ENCODE measurements around the gene SUN2. TPM values are rescaled to one million over a fixed set of nuclear protein-coding genes. Genes with fewer than 3 reads are reported as not detected.

SUN2 gene
- total RNA-seq, 1 experiment from 2014 or later, result 45.1 TPM

DNA sequence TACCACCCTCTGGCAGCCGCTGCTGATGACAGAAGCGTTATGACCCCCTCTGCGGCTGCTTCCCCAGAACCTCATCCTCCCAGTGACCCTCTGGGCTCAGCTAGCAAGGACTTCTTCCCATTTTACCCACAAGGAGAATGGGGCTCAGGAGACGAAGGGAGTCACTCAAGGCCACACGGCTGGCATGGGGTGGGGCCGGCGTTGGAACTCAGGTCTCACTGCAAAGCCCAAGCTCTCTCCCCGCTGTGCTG, 16.8 kb upstream of the SUN2 start:
- no peak overlapping the region for H3K4me3 ChIP-seq (ENCODE audit: low read depth in 2 of 2, low read length in 2 of 2)
- BruUV-seq (replicated peaks), result no TSS peak
- H3K27me3 ChIP-seq (ENCODE audit: control insufficient read depth, insufficient read depth, low read length), result no peaks in the 10 kb centered on the region
- no peaks in the 10 kb centered on the region for H3K4me1 ChIP-seq (ENCODE audit: control insufficient read depth, insufficient read depth, low read length)
- POLR2A ChIA-PET, result no interaction called here
- CTCF ChIA-PET, result no interaction called here
- in situ Hi-C loops (cut with HindIII; ENCODE audit: low pct_unique_long_range_greater_than_20kb, low sequenced_read_pairs) (no loop called here), intact Hi-C loops (cut with micrococcal nuclease; ENCODE audit: unreplicated experiment) (no loop called here)
- TF ChIP-seq TCF7L2 (IDR thresholded peaks at IDR 0.05; ENCODE audit: low read depth, low read length) (no peak), POLR2AphosphoS5 (IDR thresholded peaks at IDR 0.05; ENCODE audit: low read depth, low read length) (no peak), SIN3A (IDR thresholded peaks at IDR 0.05; ENCODE audit: borderline replicate concordance, insufficient read depth, low read depth, low read length) (no peak)
- TF ChIP-seq, protein P1, sequence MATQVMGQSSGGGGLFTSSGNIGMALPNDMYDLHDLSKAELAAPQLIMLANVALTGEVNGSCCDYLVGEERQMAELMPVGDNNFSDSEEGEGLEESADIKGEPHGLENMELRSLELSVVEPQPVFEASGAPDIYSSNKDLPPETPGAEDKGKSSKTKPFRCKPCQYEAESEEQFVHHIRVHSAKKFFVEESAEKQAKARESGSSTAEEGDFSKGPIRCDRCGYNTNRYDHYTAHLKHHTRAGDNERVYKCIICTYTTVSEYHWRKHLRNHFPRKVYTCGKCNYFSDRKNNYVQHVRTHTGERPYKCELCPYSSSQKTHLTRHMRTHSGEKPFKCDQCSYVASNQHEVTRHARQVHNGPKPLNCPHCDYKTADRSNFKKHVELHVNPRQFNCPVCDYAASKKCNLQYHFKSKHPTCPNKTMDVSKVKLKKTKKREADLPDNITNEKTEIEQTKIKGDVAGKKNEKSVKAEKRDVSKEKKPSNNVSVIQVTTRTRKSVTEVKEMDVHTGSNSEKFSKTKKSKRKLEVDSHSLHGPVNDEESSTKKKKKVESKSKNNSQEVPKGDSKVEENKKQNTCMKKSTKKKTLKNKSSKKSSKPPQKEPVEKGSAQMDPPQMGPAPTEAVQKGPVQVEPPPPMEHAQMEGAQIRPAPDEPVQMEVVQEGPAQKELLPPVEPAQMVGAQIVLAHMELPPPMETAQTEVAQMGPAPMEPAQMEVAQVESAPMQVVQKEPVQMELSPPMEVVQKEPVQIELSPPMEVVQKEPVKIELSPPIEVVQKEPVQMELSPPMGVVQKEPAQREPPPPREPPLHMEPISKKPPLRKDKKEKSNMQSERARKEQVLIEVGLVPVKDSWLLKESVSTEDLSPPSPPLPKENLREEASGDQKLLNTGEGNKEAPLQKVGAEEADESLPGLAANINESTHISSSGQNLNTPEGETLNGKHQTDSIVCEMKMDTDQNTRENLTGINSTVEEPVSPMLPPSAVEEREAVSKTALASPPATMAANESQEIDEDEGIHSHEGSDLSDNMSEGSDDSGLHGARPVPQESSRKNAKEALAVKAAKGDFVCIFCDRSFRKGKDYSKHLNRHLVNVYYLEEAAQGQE (IDR thresholded peaks at IDR 0.05; ENCODE audit: insufficient read depth in 1 of 2, low read depth in 2 of 2, low read length in 1 of 2), result no peak
- TF ChIP-seq, protein P2, sequence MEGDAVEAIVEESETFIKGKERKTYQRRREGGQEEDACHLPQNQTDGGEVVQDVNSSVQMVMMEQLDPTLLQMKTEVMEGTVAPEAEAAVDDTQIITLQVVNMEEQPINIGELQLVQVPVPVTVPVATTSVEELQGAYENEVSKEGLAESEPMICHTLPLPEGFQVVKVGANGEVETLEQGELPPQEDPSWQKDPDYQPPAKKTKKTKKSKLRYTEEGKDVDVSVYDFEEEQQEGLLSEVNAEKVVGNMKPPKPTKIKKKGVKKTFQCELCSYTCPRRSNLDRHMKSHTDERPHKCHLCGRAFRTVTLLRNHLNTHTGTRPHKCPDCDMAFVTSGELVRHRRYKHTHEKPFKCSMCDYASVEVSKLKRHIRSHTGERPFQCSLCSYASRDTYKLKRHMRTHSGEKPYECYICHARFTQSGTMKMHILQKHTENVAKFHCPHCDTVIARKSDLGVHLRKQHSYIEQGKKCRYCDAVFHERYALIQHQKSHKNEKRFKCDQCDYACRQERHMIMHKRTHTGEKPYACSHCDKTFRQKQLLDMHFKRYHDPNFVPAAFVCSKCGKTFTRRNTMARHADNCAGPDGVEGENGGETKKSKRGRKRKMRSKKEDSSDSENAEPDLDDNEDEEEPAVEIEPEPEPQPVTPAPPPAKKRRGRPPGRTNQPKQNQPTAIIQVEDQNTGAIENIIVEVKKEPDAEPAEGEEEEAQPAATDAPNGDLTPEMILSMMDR (IDR thresholded peaks at IDR 0.05), result no peak
- H3K27ac ChIP-seq (ENCODE audit: low read length), result no peak overlapping the region
- ATAC-seq (no peak), DNase-seq (ENCODE audit: low read depth, low spot score) (no peak)
- H3K36me3 ChIP-seq (ENCODE audit: control insufficient read depth, insufficient read depth, low read length), result no peaks in the 10 kb centered on the region
- no peaks in the 10 kb centered on the region for H3K9me3 ChIP-seq (ENCODE audit: control insufficient read depth, insufficient read depth, low read depth, low read length)

DNA sequence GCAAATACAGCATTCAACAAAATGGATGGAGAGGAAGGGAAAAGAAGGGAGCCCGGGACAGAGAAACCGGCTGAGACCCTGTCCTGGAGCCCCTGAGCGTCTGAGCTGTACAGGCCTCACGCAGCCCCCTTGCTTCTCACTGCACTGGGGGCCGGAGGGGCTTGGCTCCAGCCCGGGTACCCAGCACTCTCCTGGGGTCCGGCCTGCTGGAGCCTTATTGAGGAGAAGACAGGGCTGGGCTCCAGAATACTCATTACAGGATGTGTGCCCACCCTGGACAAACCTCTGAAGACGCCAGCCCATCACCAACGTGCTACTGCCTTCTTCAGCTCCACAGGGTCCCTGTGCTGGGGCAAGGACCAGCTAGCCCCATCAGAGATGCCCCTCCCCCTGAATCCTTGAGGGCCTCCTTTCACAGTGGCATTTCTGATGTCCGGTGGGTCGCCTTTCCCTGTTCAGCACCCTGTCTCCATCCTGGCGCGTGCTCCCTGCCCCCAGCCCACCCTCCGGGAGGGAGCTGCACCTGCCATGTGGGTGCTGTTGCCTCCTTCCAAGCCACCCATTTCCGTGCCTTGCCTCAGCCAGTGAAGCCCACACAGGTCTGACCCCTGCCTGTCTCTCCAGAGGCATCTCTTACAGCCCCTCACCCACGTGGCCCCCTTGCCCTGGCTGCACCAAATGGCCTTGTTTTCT, 14.6 kb upstream of the SUN2 start:
- Histone ChIP-seq H3K4me3 (ENCODE audit: low read depth in 2 of 2, low read length in 2 of 2) (no peak overlapping the region), H3K27ac (ENCODE audit: low read length) (no peak overlapping the region), H3K36me3 (ENCODE audit: control insufficient read depth, insufficient read depth, low read length) (no peaks in the 10 kb centered on the region), H3K27me3 (ENCODE audit: control insufficient read depth, insufficient read depth, low read length) (no peaks in the 10 kb centered on the region), H3K4me1 (ENCODE audit: control insufficient read depth, insufficient read depth, low read length) (no peaks in the 10 kb centered on the region), H3K9me3 (ENCODE audit: control insufficient read depth, insufficient read depth, low read depth, low read length) (no peaks in the 10 kb centered on the region)
- ATAC-seq (no peak), DNase-seq (ENCODE audit: low read depth, low spot score) (no peak)
- in situ Hi-C loops (cut with HindIII; ENCODE audit: low pct_unique_long_range_greater_than_20kb, low sequenced_read_pairs), result no loop called here
- BruUV-seq (replicated peaks), result no TSS peak
- POLR2A ChIA-PET, result no interaction called here
- CTCF ChIA-PET, result no interaction called here
- intact Hi-C loops (cut with micrococcal nuclease; ENCODE audit: unreplicated experiment), result no loop called here
- no peak for TF ChIP-seq TCF7L2 (IDR thresholded peaks at IDR 0.05; ENCODE audit: low read depth, low read length)
- TF ChIP-seq, protein P2 (IDR thresholded peaks at IDR 0.05), result no peak
- no peak for TF ChIP-seq SIN3A (IDR thresholded peaks at IDR 0.05; ENCODE audit: borderline replicate concordance, insufficient read depth, low read depth, low read length)
- no peak for TF ChIP-seq POLR2AphosphoS5 (IDR thresholded peaks at IDR 0.05; ENCODE audit: low read depth, low read length)
- TF ChIP-seq, protein P1 (IDR thresholded peaks at IDR 0.05; ENCODE audit: insufficient read depth in 1 of 2, low read depth in 2 of 2, low read length in 1 of 2), result no peak
